Spinal cord (tissue), 10 donors: ENCODE results near the gene CD86. TPM values are rescaled to one million over a fixed set of nuclear protein-coding genes. Genes with fewer than 3 reads are reported as not detected.
"Not testable (repeated sequence)": the region's sequence is repeated elsewhere in the genome, so short reads cannot be mapped to it uniquely, and the experiment has no call there.

Experiments
- DNase-seq, 6 donors: peaks; one replicate each; pipeline versions ENCODE4 v3.0.0 to v3.0.0-alpha.2; 2013 to 2015; ENCODE audit warnings: low spot score in 6 of 6, low read depth in 4 of 6
- H3K27ac ChIP-seq: one replicate; pipeline ENCODE4 v1.5.1; 2013; ENCODE audit warnings: low read depth, low read length, control low read depth
- H3K27me3 ChIP-seq: one replicate; pipeline ENCODE4 v1.6.1; 2013; ENCODE audit warnings: low read length; ENCODE audit not compliant: control insufficient read depth, insufficient read depth
- H3K36me3 ChIP-seq: one replicate; pipeline ENCODE4 v1.6.1; 2013; ENCODE audit warnings: low read length; ENCODE audit not compliant: control insufficient read depth, insufficient read depth
- H3K4me1 ChIP-seq: one replicate; pipeline ENCODE4 v1.6.1; 2013; ENCODE audit warnings: low read length; ENCODE audit not compliant: control insufficient read depth, insufficient read depth
- H3K4me3 ChIP-seq: one replicate; pipeline ENCODE4 v1.5.1; 2013; ENCODE audit warnings: low read depth, low read length, control low read depth
- H3K9me3 ChIP-seq: one replicate; pipeline ENCODE4 v1.6.1; 2013; ENCODE audit warnings: low read length; ENCODE audit not compliant: control insufficient read depth, insufficient read depth
- WGBS: methylation state at CpG from one replicate; pipeline ENCODE4 v1.1.5; 2013; ENCODE audit warnings: missing lambda C conversion rate; ENCODE audit not compliant: insufficient coverage; 5-methylcytosine and 5-hydroxymethylcytosine counted together
- polyA plus RNA-seq, 2 donors: library from polyadenylated mRNA; unstranded; fragments of 120-200 nt; gene quantifications; one replicate each; pipeline ENCODE4 v1.2.1, GENCODE V29; 2013; ENCODE audit not compliant: insufficient read length in 2 of 2
- total RNA-seq, 2 donors: library from RNA; depleted of rRNA in 1 of 2; stranded (reverse); fragments of 120-200 nt in 1 of 2; fragments of >200 nt in 1 of 2; gene quantifications; one replicate each; pipeline versions ENCODE4 v1.2.3 to v1.2.4, GENCODE V29; 2013 to 2014
- donor health status: healthy.

Gene CD86
- total and polyA plus RNA-seq, 4 donors, result 3.2 to 10.9 (median 3.7) TPM

DNA sequence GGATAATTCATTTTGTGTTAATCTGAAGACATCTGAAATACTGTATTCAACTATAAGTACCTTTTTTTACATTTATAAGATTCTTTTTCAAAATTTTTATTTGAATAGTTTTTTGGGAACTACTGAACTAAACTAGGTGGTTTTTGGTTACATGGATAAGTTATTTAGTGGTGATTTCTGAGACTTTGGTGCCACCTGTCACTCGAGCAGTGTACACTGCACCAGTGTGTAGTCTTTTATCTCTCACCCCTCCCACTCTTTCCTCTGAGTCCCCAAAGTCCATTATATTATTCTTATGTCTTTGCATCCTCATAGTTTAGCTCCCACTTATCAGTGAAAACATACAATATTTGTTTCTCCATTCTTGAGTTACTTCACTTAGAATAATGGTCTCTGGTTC lies 57.6 kb downstream of the CD86 start:
- no CpG with 5 or more reads among the region's 1 CpG for WGBS
- no peaks in the 10 kb centered on the region for H3K27me3 ChIP-seq
- no peak overlapping the region for H3K4me3 ChIP-seq
- DNase-seq, result no peak
- no peaks in the 10 kb centered on the region for H3K36me3 ChIP-seq
- peaks cover 2% of the 10 kb centered on the region for H3K4me1 ChIP-seq
- no peak overlapping the region for H3K27ac ChIP-seq
- H3K9me3 ChIP-seq, result no peaks in the 10 kb centered on the region

DNA sequence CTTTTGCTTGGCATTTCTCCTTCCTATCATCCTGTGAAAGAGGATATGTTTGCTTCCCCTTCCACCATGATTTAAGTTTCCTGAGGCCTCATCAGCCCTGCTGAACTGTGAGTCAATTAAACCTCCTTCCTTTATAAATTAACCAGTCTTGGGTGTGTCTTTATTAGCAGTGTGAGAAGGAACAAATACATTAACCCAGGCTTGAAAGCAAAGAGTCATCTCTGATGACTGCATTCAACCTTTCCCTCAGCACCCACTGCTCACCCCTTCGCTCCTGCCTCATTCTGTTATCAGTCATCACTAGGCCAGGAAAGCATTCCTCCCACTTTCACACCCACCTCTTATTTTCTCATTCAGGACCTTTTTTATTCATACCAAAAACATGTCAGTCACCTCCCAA lies 68.7 kb downstream of the CD86 start:
- H3K36me3 ChIP-seq, result no peaks in the 10 kb centered on the region
- H3K4me3 ChIP-seq, result no peak overlapping the region
- H3K9me3 ChIP-seq, result peaks cover 2% of the 10 kb centered on the region
- H3K27ac ChIP-seq, result no peak overlapping the region
- no peaks in the 10 kb centered on the region for H3K4me1 ChIP-seq
- DNase-seq, result no peak
- no peaks in the 10 kb centered on the region for H3K27me3 ChIP-seq
- 94% methylated on average over 1 of the region's 1 CpG for WGBS

DNA sequence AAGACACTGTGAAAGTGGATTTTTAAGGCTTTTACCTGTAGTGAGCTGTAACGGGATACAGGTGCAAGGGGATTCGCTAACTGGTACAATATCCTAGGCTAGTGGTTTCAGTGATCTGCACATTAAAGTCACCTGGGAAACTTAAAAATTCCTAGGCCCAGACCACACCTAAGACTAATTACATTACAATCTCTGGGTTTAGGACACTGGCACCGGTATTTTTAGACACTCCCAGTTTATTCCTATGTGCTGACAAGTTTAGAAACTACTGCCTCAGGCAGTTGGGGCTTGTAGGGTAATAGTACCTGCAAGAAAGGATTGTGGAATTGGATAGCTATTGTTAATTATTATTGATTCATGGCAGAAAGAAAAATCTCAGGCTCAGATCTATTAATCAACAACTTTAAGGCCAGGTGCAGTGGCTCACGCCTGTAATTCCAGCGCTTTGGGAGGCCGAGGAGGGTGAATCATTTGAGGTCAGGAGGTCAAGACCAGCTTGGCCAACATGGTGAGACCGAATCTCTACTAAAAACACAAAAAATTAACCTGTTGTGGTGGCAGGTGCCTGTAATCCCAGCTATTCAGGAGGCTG lies 77.9 kb downstream of the CD86 start:
- H3K9me3 ChIP-seq, result no peaks in the 10 kb centered on the region
- H3K4me3 ChIP-seq, result no peak overlapping the region
- H3K27me3 ChIP-seq, result no peaks in the 10 kb centered on the region
- no peaks in the 10 kb centered on the region for H3K4me1 ChIP-seq
- no peak for DNase-seq
- 88% methylated on average over 2 of the region's 7 CpGs for WGBS
- H3K36me3 ChIP-seq, result no peaks in the 10 kb centered on the region
- no peak overlapping the region for H3K27ac ChIP-seq

DNA sequence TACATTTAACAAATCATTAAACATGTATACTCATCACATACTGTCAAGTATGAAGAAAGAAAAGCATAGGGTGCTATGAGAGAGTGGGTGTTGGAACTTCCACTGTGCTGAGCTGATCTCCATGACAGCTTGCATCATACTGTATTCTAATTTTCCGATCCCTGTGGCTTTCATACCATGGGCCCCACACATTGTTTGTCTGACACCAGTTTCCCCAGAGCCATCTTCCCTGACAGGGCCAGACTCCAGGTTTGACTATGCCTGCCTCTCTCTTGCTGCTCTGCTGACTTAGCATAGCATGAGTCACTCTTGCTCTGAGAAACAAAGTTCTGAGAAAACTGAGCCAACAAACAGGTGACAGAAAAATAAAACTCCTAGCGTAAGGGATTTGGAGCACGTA lies 91.3 kb downstream of the CD86 start:
- WGBS, result 100% methylated on average over 1 of the region's 3 CpGs
- Histone ChIP-seq H3K4me1 (no peaks in the 10 kb centered on the region), H3K27ac (no peak overlapping the region), H3K27me3 (no peaks in the 10 kb centered on the region), H3K9me3 (no peaks in the 10 kb centered on the region), H3K36me3 (no peaks in the 10 kb centered on the region), H3K4me3 (no peak overlapping the region)
- no peak for DNase-seq

DNA sequence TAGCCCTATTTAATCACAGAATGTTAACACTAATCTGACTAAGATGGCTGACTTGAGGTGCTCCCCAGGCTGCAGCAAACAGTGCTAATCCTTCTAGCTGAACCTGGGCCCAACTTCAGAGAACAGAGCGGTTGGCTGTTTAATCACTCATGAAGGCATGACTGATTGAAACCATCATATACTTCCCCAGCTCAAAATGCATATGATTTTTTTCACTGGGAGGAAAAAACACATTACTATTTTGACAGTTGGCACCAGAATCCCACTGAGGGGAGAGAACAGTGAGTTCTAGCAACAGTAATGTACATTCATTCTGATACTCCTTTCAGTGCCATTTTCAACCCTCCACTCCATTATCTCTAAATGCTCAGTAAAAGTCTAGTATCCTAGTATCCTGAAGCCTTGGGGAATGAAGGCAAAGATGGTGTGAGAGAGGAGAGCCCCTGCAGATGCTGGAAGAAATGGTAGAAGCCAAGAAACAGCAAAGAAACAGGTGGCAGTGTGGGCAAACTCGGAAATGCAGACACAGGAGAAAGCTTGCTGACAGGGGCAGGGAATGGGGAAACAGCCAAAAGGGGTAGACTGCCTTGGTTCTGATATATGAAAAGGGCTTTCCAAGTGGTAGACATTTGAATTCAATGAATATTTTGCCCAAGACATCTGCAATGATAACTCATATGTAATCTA lies 93.9 kb downstream of the CD86 start:
- H3K4me3 ChIP-seq, result no peak overlapping the region
- H3K4me1 ChIP-seq, result no peaks in the 10 kb centered on the region
- H3K27me3 ChIP-seq, result no peaks in the 10 kb centered on the region
- no peaks in the 10 kb centered on the region for H3K9me3 ChIP-seq
- H3K36me3 ChIP-seq, result no peaks in the 10 kb centered on the region
- WGBS, result 56% methylated on average over 2 of the region's 2 CpGs
- H3K27ac ChIP-seq, result no peak overlapping the region
- peak in 1 of 6 donors; percentile 2 for DNase-seq

DNA sequence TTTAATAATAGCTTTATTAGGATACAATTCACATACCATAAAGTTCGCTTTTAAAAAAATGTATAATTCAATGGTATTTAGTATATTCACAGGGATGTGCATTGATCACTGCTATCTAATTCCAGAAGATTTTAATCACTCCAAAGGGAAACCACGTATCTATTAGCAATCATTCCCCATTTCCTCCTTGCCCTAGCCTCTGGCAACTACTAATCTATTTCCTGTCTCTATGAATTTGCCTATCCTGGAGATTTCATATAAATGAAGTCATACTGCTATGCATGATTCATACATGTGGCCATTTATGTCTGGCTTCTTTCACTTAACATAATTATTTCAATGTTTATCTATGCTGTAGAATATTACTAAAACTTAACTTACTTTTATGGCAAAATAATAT lies 96.3 kb downstream of the CD86 start:
- DNase-seq, result no peak
- Histone ChIP-seq H3K9me3 (peaks cover 2% of the 10 kb centered on the region), H3K4me1 (no peaks in the 10 kb centered on the region), H3K27ac (no peak overlapping the region), H3K36me3 (no peaks in the 10 kb centered on the region), H3K4me3 (no peak overlapping the region), H3K27me3 (no peaks in the 10 kb centered on the region)
- no CpG with 5 or more reads among the region's 2 CpGs for WGBS

DNA sequence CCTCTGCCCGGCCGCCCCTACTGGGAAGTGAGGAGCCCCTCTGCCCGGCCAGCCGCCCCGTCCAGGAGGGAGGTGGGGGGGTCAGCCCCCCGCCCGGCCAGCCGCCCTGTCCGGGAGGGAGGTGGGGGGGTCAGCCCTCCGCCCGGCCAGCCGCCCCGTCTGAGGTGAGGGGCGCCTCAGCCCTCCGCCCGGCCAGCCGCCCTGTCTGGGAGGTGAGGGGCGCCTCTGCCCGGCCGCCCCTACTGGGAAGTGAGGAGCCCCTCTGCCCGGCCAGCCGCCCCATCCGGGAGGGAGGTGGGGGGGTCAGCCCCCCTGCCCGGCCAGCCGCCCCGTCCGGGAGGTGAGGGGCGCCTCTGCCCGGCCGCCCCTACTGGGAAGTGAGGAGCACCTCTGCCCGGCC lies 109.8 kb downstream of the CD86 start:
- WGBS, result no CpG with 5 or more reads among the region's 31 CpGs
- H3K4me3 ChIP-seq, H3K27ac ChIP-seq, H3K9me3 ChIP-seq, H3K36me3 ChIP-seq, H3K27me3 ChIP-seq, H3K4me1 ChIP-seq, DNase-seq: not testable (repeated sequence)

DNA sequence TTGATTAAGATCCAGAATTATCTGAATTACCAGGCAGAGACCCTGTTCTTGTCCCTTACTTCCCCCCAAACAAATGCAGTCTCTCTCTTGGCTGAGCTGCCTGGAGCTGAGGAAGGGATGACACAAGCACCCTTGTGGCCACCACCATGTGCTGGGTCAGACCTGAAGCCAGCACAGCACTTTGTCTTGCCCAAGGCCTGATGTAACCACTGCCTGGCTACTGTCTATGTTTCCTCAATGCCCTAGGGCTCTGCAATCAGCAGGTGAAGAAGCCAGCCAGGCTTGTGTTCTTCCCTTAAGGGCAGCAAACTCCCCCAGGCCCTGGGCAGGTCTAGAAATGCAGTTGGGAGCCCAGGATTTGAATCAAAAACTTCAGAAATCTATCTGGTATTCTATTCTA lies 112.5 kb downstream of the CD86 start:
- H3K27me3 ChIP-seq, result no peaks in the 10 kb centered on the region
- no peaks in the 10 kb centered on the region for H3K36me3 ChIP-seq
- H3K4me3 ChIP-seq, result no peak overlapping the region
- no peak for DNase-seq
- no peaks in the 10 kb centered on the region for H3K4me1 ChIP-seq
- no peak overlapping the region for H3K27ac ChIP-seq
- H3K9me3 ChIP-seq, result peaks cover 2% of the 10 kb centered on the region

DNA sequence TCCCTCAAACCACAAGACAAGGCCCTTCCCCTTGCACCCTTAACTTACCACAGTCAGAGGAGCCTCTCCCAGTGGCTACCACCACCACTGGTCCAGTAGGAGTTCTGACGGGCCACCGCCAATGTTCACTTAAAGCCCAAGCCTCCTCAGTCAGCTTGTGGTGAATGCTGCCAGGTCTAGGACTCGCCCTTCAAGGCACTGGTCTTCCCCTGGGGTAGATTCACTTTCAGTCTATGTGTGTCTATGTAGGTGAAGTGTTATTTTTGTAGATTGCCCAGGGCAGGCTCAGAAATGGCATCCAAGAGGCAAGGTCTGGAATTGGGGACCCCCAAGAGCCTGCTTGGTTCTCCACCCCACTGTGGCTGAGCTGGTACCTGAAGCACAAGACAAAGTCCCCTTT lies 112.9 kb downstream of the CD86 start:
- no peak overlapping the region for H3K4me3 ChIP-seq
- no peaks in the 10 kb centered on the region for H3K27me3 ChIP-seq
- no peak overlapping the region for H3K27ac ChIP-seq
- 78% methylated on average over 3 of the region's 3 CpGs for WGBS
- H3K4me1 ChIP-seq, result no peaks in the 10 kb centered on the region
- H3K9me3 ChIP-seq, result peaks cover 2% of the 10 kb centered on the region
- no peaks in the 10 kb centered on the region for H3K36me3 ChIP-seq
- DNase-seq, result no peak

DNA sequence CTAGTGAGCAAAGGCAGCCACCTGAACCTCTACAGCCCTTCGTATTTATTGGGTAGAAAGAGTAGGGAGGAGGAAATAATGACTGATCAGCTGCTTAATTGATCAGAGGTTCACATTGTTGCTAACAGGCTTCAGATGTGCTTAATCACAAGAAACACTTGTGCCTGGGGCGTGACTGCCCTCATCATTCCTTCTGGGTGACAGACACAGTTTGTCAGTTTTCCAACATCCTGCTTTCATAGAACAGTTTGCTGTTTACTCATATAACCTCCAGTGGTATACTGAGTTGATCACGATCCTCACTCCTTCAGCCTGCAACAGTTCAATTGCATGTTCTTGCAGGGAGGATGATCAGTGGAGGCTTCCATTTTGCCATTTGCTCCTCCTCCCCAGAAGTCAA lies 114.7 kb downstream of the CD86 start:
- 83% methylated on average over 3 of the region's 3 CpGs for WGBS
- Histone ChIP-seq H3K9me3 (peaks cover 4% of the 10 kb centered on the region), H3K27me3 (no peaks in the 10 kb centered on the region), H3K27ac (no peak overlapping the region), H3K4me1 (no peaks in the 10 kb centered on the region), H3K36me3 (no peaks in the 10 kb centered on the region), H3K4me3 (no peak overlapping the region)
- DNase-seq, result no peak
